K562 (cell line): ENCODE results near the gene ZSCAN22. TPM values are rescaled to one million over a fixed set of nuclear protein-coding genes. Genes with fewer than 3 reads are reported as not detected.

Source experiments
- ARHGAP35 ChIP-seq: fragments of 450-650 bp; IDR thresholded peaks from 2 replicates; pipeline ENCODE4 v1.6.1; 2018; ENCODE audit not compliant: partially characterized antibody
- COPS2 ChIP-seq: fragments of 450-650 bp; conservative IDR thresholded peaks from 2 replicates; pipeline ENCODE4 v1.6.1; 2016; ENCODE audit warnings: mild to moderate bottlenecking, moderate library complexity
- GTF2E2 ChIP-seq: fragments of 200-800 bp; sonication (Bioruptor generic); IDR thresholded peaks from 2 replicates; pipeline ENCODE4 v1.6.1; 2016; ENCODE audit warnings: missing genetic modification characterization, missing compliant biosample characterization
- HIVEP1 ChIP-seq: fragments of 250-450 bp; sonication (Bioruptor Pico); IDR thresholded peaks from 2 replicates; pipeline ENCODE4 v1.4.0; 2020; ENCODE audit warnings: mild to moderate bottlenecking
- NEUROD1 ChIP-seq: fragments of 150-350 bp; IDR thresholded peaks from 2 replicates; pipeline ENCODE4 v1.6.1; 2014; ENCODE audit warnings: borderline replicate concordance, low read length, low read depth; ENCODE audit not compliant: partially characterized antibody
- SUPT5H ChIP-seq: fragments of 450-650 bp; IDR thresholded peaks from 2 replicates; pipeline ENCODE4 v1.6.1; 2016
- TBL1XR1 ChIP-seq, 2 experiments: IDR thresholded peaks; 2 replicates each; pipeline ENCODE4 v1.6.1; 2012; ENCODE audit warnings: improper control_type of control experiment in 2 of 2, low read length in 2 of 2, mild to moderate bottlenecking in 1 of 2
- TEAD1 ChIP-seq, 2 experiments: fragments of 450-650 bp in 1 of 2; sonication (generic) in 1 of 2; formaldehyde crosslinking; IDR thresholded peaks; 2 replicates each; pipeline versions ENCODE4 v1.4.0 to v1.8.0; 2020 to 2022; ENCODE audit warnings: mild to moderate bottlenecking in 2 of 2, missing genetic modification reagents in 1 of 2
- ZBTB1 ChIP-seq: sonication (generic); formaldehyde crosslinking; IDR thresholded peaks from 2 replicates; pipeline ENCODE4 v1.8.1; 2023; ENCODE audit warnings: missing genetic modification reagents, low read depth, mild to moderate bottlenecking, borderline replicate concordance
- ZBTB34 ChIP-seq: fragments of 250-450 bp; sonication (Bioruptor Pico); IDR thresholded peaks from 2 replicates; pipeline ENCODE4 v1.8.0; 2021; ENCODE audit warnings: mild to moderate bottlenecking, moderate library complexity
- ZKSCAN3 ChIP-seq: fragments of 250-450 bp; sonication (Bioruptor Pico); IDR thresholded peaks from 2 replicates; pipeline ENCODE4 v1.4.0; 2020
- ZNF12 ChIP-seq: sonication (generic); formaldehyde crosslinking; IDR thresholded peaks from 2 replicates; pipeline ENCODE4 v1.4.0; 2020; ENCODE audit warnings: mild to moderate bottlenecking, missing genetic modification reagents
- ZNF121 ChIP-seq: sonication (generic); formaldehyde crosslinking; conservative IDR thresholded peaks from 2 replicates; pipeline ENCODE4 v1.8.0; 2022; ENCODE audit warnings: missing genetic modification reagents
- ZNF174 ChIP-seq: fragments of 250-450 bp; sonication (Bioruptor Pico); IDR thresholded peaks from 2 replicates; pipeline ENCODE4 v1.4.0; 2020; ENCODE audit warnings: mild to moderate bottlenecking
- ZNF280B ChIP-seq: fragments of 250-450 bp; sonication (Bioruptor Pico); IDR thresholded peaks from 2 replicates; pipeline ENCODE4 v1.5.1; 2021; ENCODE audit warnings: mild to moderate bottlenecking
- polyA plus RNA-seq, 8 experiments: library from polyadenylated mRNA; depleted of rRNA in 4 of 8; stranded (reverse) in 5 of 8; unstranded in 3 of 8; fragments of >200 nt; fragmentation: Nextera tagmentation in 2 of 8; fragmentation: Illumina TruSeq in 1 of 8; extraction: Ambion mirVana in 2 of 8; extraction: Trizol in 1 of 8; gene quantifications; 2 replicates each; pipeline versions ENCODE4 v1.2.1 to v1.2.3, GENCODE V29; 2011 to 2014; ENCODE audit warnings: inconsistent platforms in 1 of 8, missing spikeins in 1 of 8
- total RNA-seq, 7 experiments: library from RNA; depleted of rRNA in 6 of 7; stranded (reverse); fragments of >200 nt in 6 of 7; fragmentation: Illumina TruSeq in 2 of 7; extraction: Trizol in 2 of 7; gene quantifications; 2 replicates each; pipeline versions ENCODE4 v1.2.1 to v1.2.3, GENCODE V29; 2011 to 2021; ENCODE audit warnings: low replicate concordance in 1 of 7
- TF ChIP-seq, protein P1 (sequence below), 3 experiments: IDR thresholded peaks in 2 of 3; conservative IDR thresholded peaks in 1 of 3; 2 replicates each; pipeline ENCODE4 v1.5.1; 2011 to 2012; ENCODE audit warnings: low read length in 3 of 3, mild to moderate bottlenecking in 3 of 3, control low read depth in 2 of 3, improper control_type of control experiment in 1 of 3, inconsistent platforms in 1 of 3, low read depth in 1 of 3, mixed read lengths in 1 of 3, moderate library complexity in 1 of 3; ENCODE audit not compliant: insufficient read depth in 2 of 3
- TF ChIP-seq, protein P2 (sequence below): sonication (generic); formaldehyde crosslinking; IDR thresholded peaks from 2 replicates; pipeline ENCODE4 v1.8.1; 2022; ENCODE audit warnings: missing genetic modification reagents
- TF ChIP-seq, protein P3 (sequence below): sonication (generic); formaldehyde crosslinking; IDR thresholded peaks from 2 replicates; pipeline ENCODE4 v1.8.0; 2023; ENCODE audit warnings: mild to moderate bottlenecking, missing genetic modification reagents
- TF ChIP-seq, protein P4 (sequence below): sonication (generic); formaldehyde crosslinking; IDR thresholded peaks from 2 replicates; pipeline ENCODE4 v1.8.1; 2023; ENCODE audit warnings: mild to moderate bottlenecking, missing genetic modification reagents, moderate library complexity

ZSCAN22 gene
- total and polyA plus RNA-seq, 9 of the 15 experiments (the other 6 are each of a cell fraction or from before 2014, with no cell fraction given), result 0.98 to 5.3 (median 3.0) TPM

GRCh38 chr19:58380662-58381459 lies 54.1 kb downstream of the ZSCAN22 start, which contains the start of gene ZNF837 (continued):
- TF ChIP-seq, protein P1, sequence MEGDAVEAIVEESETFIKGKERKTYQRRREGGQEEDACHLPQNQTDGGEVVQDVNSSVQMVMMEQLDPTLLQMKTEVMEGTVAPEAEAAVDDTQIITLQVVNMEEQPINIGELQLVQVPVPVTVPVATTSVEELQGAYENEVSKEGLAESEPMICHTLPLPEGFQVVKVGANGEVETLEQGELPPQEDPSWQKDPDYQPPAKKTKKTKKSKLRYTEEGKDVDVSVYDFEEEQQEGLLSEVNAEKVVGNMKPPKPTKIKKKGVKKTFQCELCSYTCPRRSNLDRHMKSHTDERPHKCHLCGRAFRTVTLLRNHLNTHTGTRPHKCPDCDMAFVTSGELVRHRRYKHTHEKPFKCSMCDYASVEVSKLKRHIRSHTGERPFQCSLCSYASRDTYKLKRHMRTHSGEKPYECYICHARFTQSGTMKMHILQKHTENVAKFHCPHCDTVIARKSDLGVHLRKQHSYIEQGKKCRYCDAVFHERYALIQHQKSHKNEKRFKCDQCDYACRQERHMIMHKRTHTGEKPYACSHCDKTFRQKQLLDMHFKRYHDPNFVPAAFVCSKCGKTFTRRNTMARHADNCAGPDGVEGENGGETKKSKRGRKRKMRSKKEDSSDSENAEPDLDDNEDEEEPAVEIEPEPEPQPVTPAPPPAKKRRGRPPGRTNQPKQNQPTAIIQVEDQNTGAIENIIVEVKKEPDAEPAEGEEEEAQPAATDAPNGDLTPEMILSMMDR (IDR thresholded peaks at IDR 0.05 in 2 of 3, conservative IDR thresholded peaks at IDR 0.05 in 1 of 3; ENCODE audit: insufficient read depth in 2 of 3, low read depth in 1 of 3, low read length in 3 of 3), result no peak
- TF ChIP-seq, protein P2, sequence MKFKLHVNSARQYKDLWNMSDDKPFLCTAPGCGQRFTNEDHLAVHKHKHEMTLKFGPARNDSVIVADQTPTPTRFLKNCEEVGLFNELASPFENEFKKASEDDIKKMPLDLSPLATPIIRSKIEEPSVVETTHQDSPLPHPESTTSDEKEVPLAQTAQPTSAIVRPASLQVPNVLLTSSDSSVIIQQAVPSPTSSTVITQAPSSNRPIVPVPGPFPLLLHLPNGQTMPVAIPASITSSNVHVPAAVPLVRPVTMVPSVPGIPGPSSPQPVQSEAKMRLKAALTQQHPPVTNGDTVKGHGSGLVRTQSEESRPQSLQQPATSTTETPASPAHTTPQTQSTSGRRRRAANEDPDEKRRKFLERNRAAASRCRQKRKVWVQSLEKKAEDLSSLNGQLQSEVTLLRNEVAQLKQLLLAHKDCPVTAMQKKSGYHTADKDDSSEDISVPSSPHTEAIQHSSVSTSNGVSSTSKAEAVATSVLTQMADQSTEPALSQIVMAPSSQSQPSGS (CRISPR knock-in tag), result no peak
- TF ChIP-seq TBL1XR1 (IDR thresholded peaks at IDR 0.05; ENCODE audit: low read length in 2 of 2) (0 out of 4 replicates have a peak, but pooled peaks of 1 of the 2 experiments have one; percentile 68), ZNF174 (CRISPR knock-in tag) (no peak), ZNF280B (CRISPR knock-in tag) (no peak), ZBTB1 (CRISPR knock-in tag) (peak; percentile 75; the same call in 1 of the 2 replicates), ZKSCAN3 (CRISPR knock-in tag) (no peak), HIVEP1 (CRISPR knock-in tag) (peak; percentile 60; the same call in 1 of the 2 replicates), ZBTB34 (no peak), ZNF121 (no peak), SUPT5H (peak; percentile 96), GTF2E2 (tag) (peak; percentile 98), NEUROD1 (peak; percentile 70), TEAD1 (CRISPR knock-in tag; IDR thresholded peaks at IDR 0.05) (peak in 1 of 2 experiments; percentile 35; a peak in 2 of 4 replicates), COPS2 (no peak), ZNF12 (CRISPR knock-in tag) (no peak), ARHGAP35 (no peak)
- TF ChIP-seq, protein P3, sequence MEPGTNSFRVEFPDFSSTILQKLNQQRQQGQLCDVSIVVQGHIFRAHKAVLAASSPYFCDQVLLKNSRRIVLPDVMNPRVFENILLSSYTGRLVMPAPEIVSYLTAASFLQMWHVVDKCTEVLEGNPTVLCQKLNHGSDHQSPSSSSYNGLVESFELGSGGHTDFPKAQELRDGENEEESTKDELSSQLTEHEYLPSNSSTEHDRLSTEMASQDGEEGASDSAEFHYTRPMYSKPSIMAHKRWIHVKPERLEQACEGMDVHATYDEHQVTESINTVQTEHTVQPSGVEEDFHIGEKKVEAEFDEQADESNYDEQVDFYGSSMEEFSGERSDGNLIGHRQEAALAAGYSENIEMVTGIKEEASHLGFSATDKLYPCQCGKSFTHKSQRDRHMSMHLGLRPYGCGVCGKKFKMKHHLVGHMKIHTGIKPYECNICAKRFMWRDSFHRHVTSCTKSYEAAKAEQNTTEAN (CRISPR knock-in tag), result no peak
- TF ChIP-seq, protein P4, sequence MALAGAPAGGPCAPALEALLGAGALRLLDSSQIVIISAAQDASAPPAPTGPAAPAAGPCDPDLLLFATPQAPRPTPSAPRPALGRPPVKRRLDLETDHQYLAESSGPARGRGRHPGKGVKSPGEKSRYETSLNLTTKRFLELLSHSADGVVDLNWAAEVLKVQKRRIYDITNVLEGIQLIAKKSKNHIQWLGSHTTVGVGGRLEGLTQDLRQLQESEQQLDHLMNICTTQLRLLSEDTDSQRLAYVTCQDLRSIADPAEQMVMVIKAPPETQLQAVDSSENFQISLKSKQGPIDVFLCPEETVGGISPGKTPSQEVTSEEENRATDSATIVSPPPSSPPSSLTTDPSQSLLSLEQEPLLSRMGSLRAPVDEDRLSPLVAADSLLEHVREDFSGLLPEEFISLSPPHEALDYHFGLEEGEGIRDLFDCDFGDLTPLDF, result peak; percentile 99
